H1 (cell line): Measurements from ENCODE around the gene CNOT2. TPM values are rescaled to one million over a fixed set of nuclear protein-coding genes. Genes with fewer than 3 reads are reported as not detected.

Source experiments
- ASH2L ChIP-seq: fragments of 200-600, 300-600 bp; sonication (generic); IDR thresholded peaks from one replicate; pipeline ENCODE4 v1.7.1; 2017; ENCODE audit warnings: low read length
- BACH1 ChIP-seq: IDR thresholded peaks from 2 replicates; pipeline ENCODE4 v1.6.1; 2012; ENCODE audit warnings: low read length, improper control_type of control experiment
- CREB1 ChIP-seq: IDR thresholded peaks from 2 replicates; pipeline ENCODE4 v1.6.1; 2012; ENCODE audit warnings: inconsistent platforms
- EGR1 ChIP-seq: IDR thresholded peaks from 2 replicates; pipeline ENCODE4 v1.6.1; 2011; ENCODE audit warnings: low read depth, low read length, borderline replicate concordance
- KDM5A ChIP-seq: fragments of 200-600 bp; IDR thresholded peaks from 2 replicates; pipeline ENCODE4 v1.7.1; 2012; ENCODE audit warnings: mild to moderate bottlenecking, low read length, inconsistent platforms, mixed read lengths
- MAFK ChIP-seq: IDR thresholded peaks from 2 replicates; pipeline ENCODE4 v1.6.1; 2012; ENCODE audit warnings: low read depth, mild to moderate bottlenecking, improper control_type of control experiment, low read length
- POLR2A ChIP-seq, 2 experiments: IDR thresholded peaks; 1 replicate in 1 of 2; 2 replicates in 1 of 2; pipeline ENCODE4 v1.6.1; 2011; ENCODE audit warnings: low read depth in 2 of 2, low read length in 2 of 2, mild to moderate bottlenecking in 2 of 2; ENCODE audit errors: control extremely low read depth in 1 of 2
- RAD21 ChIP-seq, 2 experiments: IDR thresholded peaks in 1 of 2; conservative IDR thresholded peaks in 1 of 2; 2 replicates each; pipeline ENCODE4 v1.6.1; 2011; ENCODE audit warnings: low read depth in 2 of 2, low read length in 2 of 2, improper control_type of control experiment in 1 of 2, inconsistent platforms in 1 of 2, mild to moderate bottlenecking in 1 of 2, moderate library complexity in 1 of 2
- SIN3A ChIP-seq, 2 experiments: IDR thresholded peaks in 1 of 2; conservative IDR thresholded peaks in 1 of 2; 2 replicates each; pipeline ENCODE4 v1.6.1; 2011 to 2012; ENCODE audit warnings: low read length in 2 of 2, improper control_type of control experiment in 1 of 2, low read depth in 1 of 2, mild to moderate bottlenecking in 1 of 2
- SIX5 ChIP-seq: IDR thresholded peaks from 2 replicates; pipeline ENCODE4 v1.6.1; 2011; ENCODE audit warnings: mild to moderate bottlenecking, low read depth, low read length
- SP4 ChIP-seq: IDR thresholded peaks from 2 replicates; pipeline ENCODE4 v1.6.1; 2012; ENCODE audit warnings: low read length, inconsistent platforms
- SUZ12 ChIP-seq: fragments of 200-600 bp; sonication (generic); IDR thresholded peaks from 2 replicates; pipeline ENCODE4 v1.6.1; 2012; ENCODE audit warnings: mild to moderate bottlenecking, inconsistent platforms, low read length, moderate library complexity, mixed read lengths
- TAF7 ChIP-seq: optimal IDR thresholded peaks from 2 replicates; pipeline ENCODE3; 2011; ENCODE audit warnings: low read depth, mild to moderate bottlenecking, inconsistent platforms, low read length, moderate library complexity, borderline replicate concordance
- TBP ChIP-seq: IDR thresholded peaks from 2 replicates; pipeline ENCODE4 v1.6.1; 2011; ENCODE audit warnings: low read depth, low read length, improper control_type of control experiment
- polyA plus RNA-seq, 7 experiments: library from polyadenylated mRNA; depleted of rRNA in 3 of 7; stranded (reverse) in 5 of 7; unstranded in 2 of 7; fragments of >200 nt in 5 of 7; fragments of 200-250 nt in 2 of 7; gene quantifications; 1 replicate in 5 of 7; 2 replicates in 1 of 7; 4 replicates in 1 of 7; pipeline versions ENCODE4 v1.2.1 to v1.2.3, GENCODE V29; 2011 to 2013; ENCODE audit warnings: missing spikeins in 2 of 7, mixed read lengths in 2 of 7
- total RNA-seq: library from RNA; stranded (reverse); fragmentation: NEBNext Ultra II Directional; extraction: Animal tissue kit (Norgen Biotek cat#: 25700); gene quantifications from 2 replicates; pipeline ENCODE4 v1.2.1, GENCODE V29; 2021

Gene CNOT2
- total and polyA plus RNA-seq, 2 of the 8 experiments (the other 6 are each of a cell fraction or from before 2014, with no cell fraction given), result 61.2 to 64.8 TPM

- TF ChIP-seq ASH2L (peak; percentile 79), POLR2A (IDR thresholded peaks at IDR 0.05; ENCODE audit: control extremely low read depth in 1 of 2, low read depth in 2 of 2, low read length in 2 of 2) (peak; percentile 46 to 47; a peak in 2 of 3 replicates), EGR1 (peak; percentile 79; the same call in 1 of the 2 replicates), SIX5 (no peak), MAFK (no peak), RAD21 (IDR thresholded peaks at IDR 0.05 in 1 of 2, conservative IDR thresholded peaks at IDR 0.05 in 1 of 2; ENCODE audit: low read depth in 2 of 2, low read length in 2 of 2) (no peak), TBP (peak; percentile 61; the same call in 1 of the 2 replicates), TAF7 (peak; percentile 67), CREB1 (no peak; the same call in none of the 2 replicates), SP4 (0 out of 2 replicates have a peak, but pooled peaks have one; percentile 44), SUZ12 (no peak), SIN3A (conservative IDR thresholded peaks at IDR 0.05 in 1 of 2, IDR thresholded peaks at IDR 0.05 in 1 of 2; ENCODE audit: low read depth in 1 of 2, low read length in 2 of 2) (0 out of 4 replicates have a peak, but pooled peaks of 1 of the 2 experiments have one; percentile 35), BACH1 (peak; percentile 57; the same call in 1 of the 2 replicates), KDM5A (no peak)
These were observed 122.7 kb downstream of the CNOT2 start, which contains the start of gene KCNMB4 (continued) for GRCh38 chr12:70365648-70366518.
